GM23248 (cell line): ENCODE results near the gene CMTR1. TPM values are rescaled to one million over a fixed set of nuclear protein-coding genes. Genes with fewer than 3 reads are reported as not detected.

Experiments
- DNase-seq: peaks from one replicate; pipeline ENCODE4 v3.0.0-alpha.2; 2015
- H2AFZ ChIP-seq: fragments of 200-600 bp; sonication (generic); 2 replicates; pipeline ENCODE4 v1.6.1; 2016; ENCODE audit warnings: antibody characterized with exemption
- H3F3A ChIP-seq: fragments of 200-600 bp; sonication (generic); 2 replicates; pipeline ENCODE4 v1.6.1; 2016; ENCODE audit warnings: mild to moderate bottlenecking, antibody characterized with exemption, mixed run types; ENCODE audit not compliant: insufficient read depth
- H3K27ac ChIP-seq: fragments of 200-600 bp; sonication (generic); 2 replicates; pipeline ENCODE4 v1.5.1; 2016; ENCODE audit warnings: mild to moderate bottlenecking
- H3K27me3 ChIP-seq: fragments of 200-600 bp; sonication (generic); replicated peaks from 2 replicates; pipeline ENCODE4 v1.6.1; 2016; ENCODE audit warnings: mild to moderate bottlenecking; ENCODE audit not compliant: insufficient read depth
- H3K36me3 ChIP-seq: fragments of 200-600 bp; sonication (generic); 2 replicates; pipeline ENCODE4 v1.6.1; 2016; ENCODE audit warnings: low read depth, mild to moderate bottlenecking
- H3K4me1 ChIP-seq: fragments of 200-600 bp; sonication (generic); 2 replicates; pipeline ENCODE4 v1.6.1; 2016; ENCODE audit warnings: mild to moderate bottlenecking; ENCODE audit not compliant: insufficient read depth
- H3K4me2 ChIP-seq: fragments of 200-600 bp; sonication (generic); one replicate; pipeline ENCODE4 v1.6.1; 2016; ENCODE audit warnings: mild to moderate bottlenecking; ENCODE audit not compliant: unreplicated experiment
- H3K4me3 ChIP-seq: fragments of 200-600 bp; sonication (generic); 2 replicates; pipeline ENCODE4 v1.5.1; 2016; ENCODE audit warnings: mild to moderate bottlenecking
- H3K79me2 ChIP-seq: fragments of 200-600 bp; sonication (generic); 2 replicates; pipeline ENCODE4 v1.6.1; 2016; ENCODE audit warnings: mild to moderate bottlenecking; ENCODE audit not compliant: insufficient read depth
- H3K9ac ChIP-seq: fragments of 200-600 bp; sonication (generic); 2 replicates; pipeline ENCODE4 v1.6.1; 2016; ENCODE audit warnings: mild to moderate bottlenecking
- H3K9me2 ChIP-seq: fragments of 200-600 bp; sonication (generic); 2 replicates; pipeline ENCODE4 v1.6.1; 2016; ENCODE audit warnings: mixed run types, mild to moderate bottlenecking, moderate library complexity; ENCODE audit not compliant: insufficient read depth
- H3K9me3 ChIP-seq: fragments of 200-600 bp; sonication (generic); one replicate; pipeline ENCODE4 v1.6.1; 2017; ENCODE audit warnings: low read depth
- H4K20me1 ChIP-seq: fragments of 200-600 bp; sonication (generic); 2 replicates; pipeline ENCODE4 v1.6.0; 2016; ENCODE audit not compliant: insufficient read depth
- EZH2 ChIP-seq: fragments of 200-600 bp; sonication (generic); IDR thresholded peaks from 2 replicates; pipeline ENCODE4 v1.6.1; 2018; ENCODE audit warnings: antibody characterized with exemption, mild to moderate bottlenecking; ENCODE audit not compliant: insufficient read depth, poor library complexity, severe bottlenecking
- EZH2phosphoT487 ChIP-seq: fragments of 200-600 bp; sonication (generic); IDR thresholded peaks from 2 replicates; pipeline ENCODE4 v1.6.1; 2018; ENCODE audit warnings: antibody characterized with exemption, moderate library complexity, mild to moderate bottlenecking, low read depth; ENCODE audit not compliant: insufficient read depth
- WGBS, 2 experiments: methylation state at CpG; one replicate each; pipeline ENCODE4 v1.1.6; 2015 to 2017; ENCODE audit warnings: low lambda C conversion rate in 2 of 2, low coverage in 1 of 2; ENCODE audit errors: missing lambda C conversion rate in 2 of 2; 5-methylcytosine and 5-hydroxymethylcytosine counted together
- in situ Hi-C: fragments of 300-500 bp; cut with MboI; formaldehyde crosslinking; loops from 2 replicates; pipeline ENCODE4 v1.15.0; 2020
- polyA plus RNA-seq: library from polyadenylated mRNA; unstranded; fragments of >200 nt; fragmentation: Nextera tagmentation; extraction: Ambion mirVana; gene quantifications from 2 replicates; pipeline ENCODE4 v1.2.1, GENCODE V29; 2016
- total RNA-seq: library from RNA; depleted of rRNA; stranded (reverse); fragments of >200 nt; shearing (Covaris generic); gene quantifications from 2 replicates; pipeline ENCODE4 v1.2.3, GENCODE V29; 2014

Gene CMTR1
- total and polyA plus RNA-seq, 2 experiments from 2014 or later: 16.1 to 46.3 TPM

GRCh38 chr6:37513155-37513554 is 80.1 kb downstream of the CMTR1 start:
- Histone ChIP-seq H3K27ac (no peak overlapping the region), H3K79me2 (no peaks in the 10 kb centered on the region), H3F3A (no peaks in the 10 kb centered on the region), H3K36me3 (no peaks in the 10 kb centered on the region), H3K27me3 (peaks cover 27% of the 10 kb centered on the region), H3K4me3 (no peak overlapping the region), H4K20me1 (no peaks in the 10 kb centered on the region), H3K4me1 (no peaks in the 10 kb centered on the region), H3K4me2 (no peak overlapping the region), H3K9me3 (no peaks in the 10 kb centered on the region), H2AFZ (no peak overlapping the region), H3K9ac (no peak overlapping the region), H3K9me2 (no peaks in the 10 kb centered on the region)
- in situ Hi-C loops: no loop called here
- WGBS, 2 experiments: 30 to 40% methylated on average over 9 of the region's 9 CpGs
- DNase-seq: no peak
- no peak for TF ChIP-seq EZH2

- in situ Hi-C loops: no loop called here
- Histone ChIP-seq H3K9me2 (no peaks in the 10 kb centered on the region), H3K9ac (no peak overlapping the region), H3K9me3 (no peaks in the 10 kb centered on the region), H3K36me3 (no peaks in the 10 kb centered on the region), H3K4me2 (no peak overlapping the region), H2AFZ (no peak overlapping the region), H4K20me1 (no peaks in the 10 kb centered on the region), H3K4me1 (no peaks in the 10 kb centered on the region), H3K27ac (no peak overlapping the region), H3F3A (no peaks in the 10 kb centered on the region), H3K4me3 (no peak overlapping the region), H3K27me3 (peaks cover 27% of the 10 kb centered on the region), H3K79me2 (no peaks in the 10 kb centered on the region)
- TF ChIP-seq EZH2phosphoT487: no peak
- TF ChIP-seq EZH2: no peak
- DNase-seq: no peak
- 26% methylated on average over 10 of the region's 10 CpGs for WGBS, 2 experiments
Observed at GRCh38 chr6:37513576-37513975, 80.6 kb downstream of the CMTR1 start.

GRCh38 chr6:37514321-37514771 is 81.3 kb downstream of the CMTR1 start:
- Histone ChIP-seq H3K9ac (no peak overlapping the region), H2AFZ (no peak overlapping the region), H3K9me2 (no peaks in the 10 kb centered on the region), H4K20me1 (no peaks in the 10 kb centered on the region), H3K4me2 (no peak overlapping the region), H3K4me3 (no peak overlapping the region), H3K79me2 (no peaks in the 10 kb centered on the region), H3K9me3 (no peaks in the 10 kb centered on the region), H3K27ac (no peak overlapping the region), H3K27me3 (peaks cover 27% of the 10 kb centered on the region), H3K4me1 (no peaks in the 10 kb centered on the region), H3F3A (no peaks in the 10 kb centered on the region), H3K36me3 (no peaks in the 10 kb centered on the region)
- peak; percentile 5 for TF ChIP-seq EZH2
- TF ChIP-seq EZH2phosphoT487: no peak
- in situ Hi-C loops: no loop called here
- 52 to 54% methylated on average over 5 of the region's 5 CpGs for WGBS, 2 experiments
- DNase-seq: peak; percentile 69

- in situ Hi-C loops: no loop called here
- no peak for DNase-seq
- Histone ChIP-seq H3K4me1 (no peaks in the 10 kb centered on the region), H3K9ac (no peak overlapping the region), H3K9me3 (no peaks in the 10 kb centered on the region), H3F3A (no peaks in the 10 kb centered on the region), H3K27me3 (peaks cover 27% of the 10 kb centered on the region), H3K4me2 (no peak overlapping the region), H3K9me2 (no peaks in the 10 kb centered on the region), H3K79me2 (no peaks in the 10 kb centered on the region), H3K36me3 (no peaks in the 10 kb centered on the region), H2AFZ (no peak overlapping the region), H3K4me3 (no peak overlapping the region), H4K20me1 (no peaks in the 10 kb centered on the region), H3K27ac (no peak overlapping the region)
- WGBS, 2 experiments: 80 to 81% methylated on average over 7 of the region's 7 CpGs
- no peak for TF ChIP-seq EZH2
- TF ChIP-seq EZH2phosphoT487: no peak
Observed at GRCh38 chr6:37514837-37515236, 81.8 kb downstream of the CMTR1 start.

DNA sequence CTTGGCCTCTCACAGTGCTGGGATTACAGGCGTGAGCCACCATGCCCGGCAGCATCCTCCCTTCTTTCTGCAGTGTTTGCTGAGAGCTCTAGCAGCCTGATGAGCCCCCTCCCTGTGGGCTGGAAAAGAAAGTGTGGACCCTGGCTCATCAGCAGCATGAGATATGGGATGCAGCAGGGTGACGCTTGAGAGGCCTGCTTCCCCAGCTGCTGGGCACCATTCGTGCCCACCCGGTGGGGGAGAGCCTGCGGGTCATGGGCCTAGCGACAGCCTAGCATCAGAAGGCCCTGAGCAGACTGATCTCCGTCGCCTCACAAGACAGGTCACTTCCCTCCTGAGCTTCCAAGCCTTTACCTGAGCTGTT is 82.7 kb downstream of the CMTR1 start:
- TF ChIP-seq EZH2 (no peak), EZH2phosphoT487 (no peak)
- Histone ChIP-seq H3K9me3 (no peaks in the 10 kb centered on the region), H4K20me1 (no peaks in the 10 kb centered on the region), H3F3A (no peaks in the 10 kb centered on the region), H3K4me1 (no peaks in the 10 kb centered on the region), H2AFZ (no peak overlapping the region), H3K4me2 (no peak overlapping the region), H3K9me2 (no peaks in the 10 kb centered on the region), H3K27me3 (peaks cover 27% of the 10 kb centered on the region), H3K27ac (no peak overlapping the region), H3K79me2 (no peaks in the 10 kb centered on the region), H3K9ac (no peak overlapping the region), H3K36me3 (no peaks in the 10 kb centered on the region), H3K4me3 (no peak overlapping the region)
- 82 to 93% methylated on average over 7 to 9 of the region's 9 CpGs for WGBS, 2 experiments
- no peak for DNase-seq
- in situ Hi-C loops: no loop called here
